Measurements from ENCODE around the gene CYP3A4.
"Not testable (repeated sequence)": the region's sequence is repeated elsewhere in the genome, so short reads cannot be mapped to it uniquely, and the experiment has no call there.

Gene CYP3A4

DNA sequence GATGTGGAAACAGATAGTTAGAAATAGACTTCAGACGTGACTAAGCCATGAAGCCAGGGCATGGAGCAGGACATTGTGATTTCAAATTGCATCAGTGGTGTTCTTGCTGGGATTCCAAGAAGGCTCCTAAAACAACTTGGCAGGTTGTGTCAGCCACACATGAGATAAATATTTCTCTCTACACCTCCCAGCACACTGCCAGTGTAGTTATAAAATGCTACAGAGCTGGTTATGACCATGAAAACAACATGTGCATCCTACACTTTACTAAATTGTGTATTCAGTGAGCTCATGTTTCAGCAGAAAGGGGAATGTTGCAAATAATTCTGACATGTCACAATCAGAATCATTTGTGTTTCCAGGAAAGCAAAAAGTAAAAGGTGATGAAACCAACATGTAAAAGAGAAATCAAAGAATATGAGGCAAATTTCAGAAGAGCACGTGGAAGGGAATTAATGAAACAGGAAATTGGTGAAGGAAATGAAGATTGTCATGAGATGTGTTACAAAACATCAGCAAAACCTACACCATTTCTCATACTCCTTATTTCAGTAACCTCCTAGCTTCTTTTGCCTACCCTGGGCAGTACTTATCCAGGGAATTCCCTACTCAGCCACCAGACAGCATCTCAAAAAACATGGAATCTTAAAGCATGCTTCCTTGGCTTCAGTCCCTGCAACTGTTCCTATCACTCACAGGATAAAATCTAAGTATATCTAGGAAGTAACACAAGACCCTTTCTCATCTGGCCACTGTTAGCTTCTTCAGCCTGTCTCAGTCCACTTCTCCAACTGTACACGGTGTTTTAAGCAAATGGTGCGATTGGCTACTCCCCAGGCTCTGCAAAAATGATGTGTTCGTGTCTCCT lies 43.2 kb downstream of the CYP3A4 start:
- no peak for TF ChIP-seq CTCF (IDR thresholded peaks at IDR 0.05; ENCODE audit: extremely low read depth, insufficient read depth, missing control alignments)
- in situ Hi-C loops (cut with MboI; ENCODE audit: low pct_unique_long_range_greater_than_20kb, low sequenced_read_pairs, unreplicated experiment): no loop called here
- no peak for DNase-seq (ENCODE audit: low spot score)

DNA sequence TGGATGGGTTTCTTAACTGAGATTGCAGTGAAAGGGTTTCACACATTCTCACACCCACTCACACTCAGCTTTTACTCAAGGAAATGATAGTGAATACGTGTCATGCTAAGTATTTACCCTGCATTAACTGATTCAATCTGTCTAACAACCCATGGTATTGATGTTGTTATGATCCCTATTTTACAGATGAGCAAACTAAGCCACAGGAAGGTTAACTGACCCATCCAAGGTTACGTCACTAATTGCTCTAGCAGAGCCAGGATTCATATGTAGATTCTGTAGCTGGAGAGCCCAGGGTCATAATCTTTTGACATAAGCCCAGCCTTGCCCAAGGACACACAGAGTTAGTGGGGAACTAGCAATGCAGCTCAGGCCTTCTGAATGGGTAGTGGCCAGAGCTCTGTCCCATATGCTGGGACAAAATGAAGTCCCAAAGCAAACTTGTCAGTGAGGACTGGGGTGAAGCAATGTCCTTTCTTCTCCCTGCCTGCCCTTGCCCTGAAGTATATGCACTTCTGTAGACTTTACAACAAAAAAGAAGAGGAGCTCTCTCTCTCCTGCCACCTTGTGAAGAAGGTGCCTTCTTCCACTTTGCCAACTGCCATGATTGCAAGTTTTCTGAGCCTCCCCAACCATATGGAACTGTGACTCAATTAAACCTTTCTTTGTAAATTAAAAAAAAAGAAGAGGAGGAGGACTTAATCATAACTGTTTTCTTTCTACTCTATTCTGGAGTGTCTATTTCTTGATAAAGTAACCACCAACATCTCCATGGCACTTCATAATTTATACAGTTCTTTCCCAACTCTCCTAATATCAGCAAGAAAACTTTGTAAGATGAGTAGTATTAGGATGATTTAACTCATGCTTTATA lies 44.0 kb downstream of the CYP3A4 start:
- no peak for DNase-seq (ENCODE audit: low spot score)
- no peak for TF ChIP-seq CTCF (IDR thresholded peaks at IDR 0.05; ENCODE audit: extremely low read depth, insufficient read depth, missing control alignments)
- in situ Hi-C loops (cut with MboI; ENCODE audit: low pct_unique_long_range_greater_than_20kb, low sequenced_read_pairs, unreplicated experiment): no loop called here

- in situ Hi-C loops (cut with MboI; ENCODE audit: low pct_unique_long_range_greater_than_20kb, low sequenced_read_pairs, unreplicated experiment): no loop called here
- no peak for DNase-seq (ENCODE audit: low spot score)
- no peak for TF ChIP-seq CTCF (IDR thresholded peaks at IDR 0.05; ENCODE audit: extremely low read depth, insufficient read depth, missing control alignments)
Measured at GRCh38 chr7:99737726-99738125, 46.3 kb downstream of the CYP3A4 start.

- in situ Hi-C loops (cut with MboI; ENCODE audit: low pct_unique_long_range_greater_than_20kb, low sequenced_read_pairs, unreplicated experiment); DNase-seq (ENCODE audit: low spot score): not testable (repeated sequence)
Measured at GRCh38 chr7:99736667-99737066, 47.3 kb downstream of the CYP3A4 start.

DNA sequence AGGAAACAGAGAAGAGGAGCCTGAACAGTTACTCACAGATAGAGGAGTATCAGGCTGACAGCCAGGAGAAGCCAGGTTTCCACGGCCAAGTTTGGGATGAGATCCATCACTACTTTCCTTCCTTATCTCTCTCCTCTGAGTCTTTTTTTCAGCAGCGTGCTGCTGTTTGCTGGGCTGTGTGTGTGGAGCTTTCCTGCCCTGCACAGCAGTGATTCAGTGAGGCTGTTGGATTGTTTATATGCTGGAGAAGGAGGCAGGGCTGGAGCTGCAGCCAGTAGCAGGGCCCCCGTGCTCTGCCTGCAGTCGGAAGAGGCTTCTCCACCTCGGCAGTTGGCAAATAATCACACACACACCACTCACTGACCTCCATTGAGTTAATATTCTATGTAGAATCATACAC lies 49.0 kb downstream of the CYP3A4 start, which contains the start of gene CYP3A7:
TSS of gene CYP3A7 (minus strand) at position 210 of the 400 bp plus-strand sequence. CDS start at position 107, 103 bp downstream.
- in situ Hi-C loops (cut with MboI; ENCODE audit: low pct_unique_long_range_greater_than_20kb, low sequenced_read_pairs, unreplicated experiment): no loop called here
- TF ChIP-seq CTCF (IDR thresholded peaks at IDR 0.05; ENCODE audit: extremely low read depth, insufficient read depth, missing control alignments): no peak

GRCh38 chr7:99733448-99733847 lies 50.5 kb downstream of the CYP3A4 start:
- TF ChIP-seq CTCF (IDR thresholded peaks at IDR 0.05; ENCODE audit: extremely low read depth, insufficient read depth, missing control alignments): peak; percentile 42
- in situ Hi-C loops (cut with MboI; ENCODE audit: low pct_unique_long_range_greater_than_20kb, low sequenced_read_pairs, unreplicated experiment): no loop called here
- no peak for DNase-seq (ENCODE audit: low spot score)

More for the DNA sequence above, 49.0 kb downstream of the CYP3A4 start, which contains the start of gene CYP3A7:
- no peak for DNase-seq (ENCODE audit: low spot score)

Measured in GM13977 (cell line).